Measurements from ENCODE around the gene RPS6KA5.

Gene RPS6KA5

GRCh38 chr14:90851327-90852036, 209.0 kb downstream of the RPS6KA5 start:
- no peak for TF ChIP-seq CTCF (IDR thresholded peaks at IDR 0.05)
- TF ChIP-seq ZFX (IDR thresholded peaks at IDR 0.05; ENCODE audit: borderline replicate concordance) = no peak
- no peak overlapping the region for H3K27ac ChIP-seq

- no peak for TF ChIP-seq ZFX (IDR thresholded peaks at IDR 0.05; ENCODE audit: borderline replicate concordance)
- TF ChIP-seq CTCF (IDR thresholded peaks at IDR 0.05) = no peak
- no peak overlapping the region for H3K27ac ChIP-seq
These were observed 210.0 kb downstream of the RPS6KA5 start for GRCh38 chr14:90850487-90850886.

GRCh38 chr14:90849787-90850444, 210.5 kb downstream of the RPS6KA5 start:
- no peak for TF ChIP-seq ZFX (IDR thresholded peaks at IDR 0.05; ENCODE audit: borderline replicate concordance)
- no peak for TF ChIP-seq CTCF (IDR thresholded peaks at IDR 0.05)
- no peak overlapping the region for H3K27ac ChIP-seq

GRCh38 chr14:90848944-90849731, 211.3 kb downstream of the RPS6KA5 start:
- TF ChIP-seq CTCF (IDR thresholded peaks at IDR 0.05) = no peak
- no peak for TF ChIP-seq ZFX (IDR thresholded peaks at IDR 0.05; ENCODE audit: borderline replicate concordance)
- H3K27ac ChIP-seq = no peak overlapping the region

GRCh38 chr14:90846511-90846910, 213.9 kb downstream of the RPS6KA5 start:
- no peak overlapping the region for H3K27ac ChIP-seq
- no peak for TF ChIP-seq CTCF (IDR thresholded peaks at IDR 0.05)
- no peak for TF ChIP-seq ZFX (IDR thresholded peaks at IDR 0.05; ENCODE audit: borderline replicate concordance)

- TF ChIP-seq ZFX (IDR thresholded peaks at IDR 0.05; ENCODE audit: borderline replicate concordance) = no peak
- TF ChIP-seq CTCF (IDR thresholded peaks at IDR 0.05) = no peak
- no peak overlapping the region for H3K27ac ChIP-seq
These were observed 216.1 kb downstream of the RPS6KA5 start for GRCh38 chr14:90844321-90844720.
